Adrenal gland (tissue), 5 donors: Measurements from ENCODE around the gene HNRNPA1L2.

Experiments
- CTCF ChIP-seq, 6 experiments: fragments of 450-650 bp in 4 of 6; fragments of 200-600 bp in 2 of 6; sonication (generic) in 1 of 6; IDR thresholded peaks; 1 replicate in 5 of 6; 2 replicates in 1 of 6; pipeline versions ENCODE4 v1.5.1 to v1.8.0; 2016 to 2021; ENCODE audit warnings: antibody characterized with exemption in 6 of 6, mild to moderate bottlenecking in 2 of 6, moderate library complexity in 1 of 6
- POLR2A ChIP-seq, 2 donors: fragments of 450-650 bp; IDR thresholded peaks; one replicate each; pipeline ENCODE4 v1.6.1; 2017; ENCODE audit warnings: antibody characterized with exemption in 2 of 2, mild to moderate bottlenecking in 2 of 2, moderate library complexity in 1 of 2
- donor health status: DM: no; HTN: no; CAD: no.

GRCh38 chr13:52644108-52644507 is 1.9 kb downstream of the HNRNPA1L2 start:
- TF ChIP-seq CTCF (IDR thresholded peaks at IDR 0.05) (no peak), POLR2A (IDR thresholded peaks at IDR 0.05) (no peak)
